ENCODE measurements around the gene ERICH4. TPM values are rescaled to one million over a fixed set of nuclear protein-coding genes. Genes with fewer than 3 reads are reported as not detected.

The ERICH4 gene
- total and polyA plus RNA-seq, 2 of the 13 experiments (the other 11 are each of a cell fraction or from before 2014, with no cell fraction given) = 0.40 to 0.64 TPM

DNA sequence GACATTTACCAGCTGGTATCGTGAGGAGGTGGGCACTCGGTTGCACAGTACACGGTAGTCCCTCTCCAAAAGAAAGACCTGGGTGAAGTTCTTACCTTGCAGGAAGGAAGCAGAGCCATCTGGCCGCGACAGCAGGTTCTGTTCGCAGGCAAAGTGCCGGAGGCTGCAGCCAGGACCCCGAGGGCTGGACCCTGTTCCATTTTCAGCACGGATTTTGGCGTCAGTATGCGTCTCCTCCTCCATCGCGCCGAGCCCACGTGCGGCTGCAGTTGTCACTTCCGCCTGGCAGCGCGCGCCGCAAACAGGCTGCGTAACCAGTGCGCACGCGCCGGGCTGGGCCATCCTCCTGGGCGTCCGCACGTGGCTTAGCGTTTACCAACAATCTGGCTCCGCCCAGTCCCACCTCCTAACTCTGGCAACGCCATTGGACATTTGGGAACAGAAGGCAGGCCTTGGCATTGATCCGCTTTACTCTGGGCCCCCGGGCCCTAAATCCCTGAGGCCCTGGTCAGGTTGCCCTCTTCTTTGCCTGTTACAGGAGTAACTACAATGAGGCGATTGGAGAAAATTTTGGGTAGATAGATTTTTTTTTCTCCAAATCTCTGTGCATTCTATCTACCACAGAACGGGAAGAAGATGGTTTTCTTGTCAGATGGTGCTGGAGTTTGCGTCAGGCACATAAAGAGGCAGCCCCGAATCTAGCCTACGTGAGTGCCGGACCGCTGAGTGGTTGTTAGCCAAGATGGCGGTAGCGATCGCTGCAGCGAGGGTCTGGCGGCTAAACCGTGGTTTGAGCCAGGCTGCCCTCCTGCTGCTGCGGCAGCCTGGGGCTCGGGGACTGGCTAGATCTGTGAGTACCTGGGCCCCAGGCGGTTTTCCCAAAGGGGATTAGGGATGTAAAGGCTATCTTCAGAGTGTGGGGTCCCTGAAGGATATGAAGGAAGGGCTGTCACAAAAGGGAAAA lies 45.6 kb upstream of the ERICH4 start, which contains the start of the genes BCKDHA and EXOSC5 (continued):
- TF ChIP-seq SRSF1 (optimal IDR thresholded peaks at IDR 0.05; ENCODE audit: low read depth, low read length) (no peak), SIN3B (IDR thresholded peaks at IDR 0.05; ENCODE audit: low read length) (peak; percentile 65), MBNL3 (CRISPR knock-in tag; conservative IDR thresholded peaks at IDR 0.05) (no peak), ZBTB42 (CRISPR knock-in tag; IDR thresholded peaks at IDR 0.05) (no peak), HNF4G (IDR thresholded peaks at IDR 0.05; ENCODE audit: borderline replicate concordance, low read depth, low read length) (no peak), HNF4G (CRISPR knock-in tag; IDR thresholded peaks at IDR 0.05; ENCODE audit: borderline replicate concordance, low read depth) (no peak; the same call in 1 of the 2 replicates), RELA (CRISPR knock-in tag; IDR thresholded peaks at IDR 0.05) (no peak), MLLT10 (CRISPR knock-in tag; IDR thresholded peaks at IDR 0.05) (no peak), ZBTB38 (CRISPR knock-in tag; IDR thresholded peaks at IDR 0.05) (peak; percentile 45), ZNF546 (CRISPR knock-in tag; conservative IDR thresholded peaks at IDR 0.05) (0 out of 2 replicates have a peak, but pooled peaks have one; percentile 65), KAT8 (CRISPR knock-in tag; IDR thresholded peaks at IDR 0.05) (peak; percentile 89), PLRG1 (conservative IDR thresholded peaks at IDR 0.05) (no peak), ZNF761 (CRISPR knock-in tag; conservative IDR thresholded peaks at IDR 0.05) (no peak), GATAD2A (CRISPR knock-in tag; IDR thresholded peaks at IDR 0.05) (no peak), NRL (CRISPR knock-in tag; IDR thresholded peaks at IDR 0.05; ENCODE audit: borderline replicate concordance) (peak; percentile 33), ZNF274 (CRISPR knock-in tag; IDR thresholded peaks at IDR 0.05) (0 out of 2 replicates have a peak, but pooled peaks have one; percentile 36), HOMEZ (CRISPR knock-in tag; IDR thresholded peaks at IDR 0.05; ENCODE audit: low read depth) (no peak), SETDB1 (CRISPR knock-in tag; IDR thresholded peaks at IDR 0.05; ENCODE audit: borderline replicate concordance) (no peak), ZNF709 (CRISPR knock-in tag; IDR thresholded peaks at IDR 0.05) (peak; percentile 53), ZNF33A (CRISPR knock-in tag; IDR thresholded peaks at IDR 0.05; ENCODE audit: borderline replicate concordance) (no peak), EHMT2 (IDR thresholded peaks at IDR 0.05; ENCODE audit: borderline replicate concordance, low read depth, low read length) (no peak), RCOR2 (CRISPR knock-in tag; IDR thresholded peaks at IDR 0.05) (no peak; the same call in 1 of the 2 replicates), ZBTB37 (CRISPR knock-in tag; IDR thresholded peaks at IDR 0.05) (no peak), KMT2B (CRISPR knock-in tag; IDR thresholded peaks at IDR 0.05) (0 out of 2 replicates have a peak, but pooled peaks have one; percentile 59), PAX8 (CRISPR knock-in tag; IDR thresholded peaks at IDR 0.05; ENCODE audit: borderline replicate concordance) (no peak), ATRX (CRISPR knock-in tag; IDR thresholded peaks at IDR 0.05; ENCODE audit: borderline replicate concordance) (no peak), HOXA3 (CRISPR knock-in tag; IDR thresholded peaks at IDR 0.05) (peak; percentile 69), GTF3A (CRISPR knock-in tag; conservative IDR thresholded peaks at IDR 0.05) (no peak)
- TF ChIP-seq, protein P1, sequence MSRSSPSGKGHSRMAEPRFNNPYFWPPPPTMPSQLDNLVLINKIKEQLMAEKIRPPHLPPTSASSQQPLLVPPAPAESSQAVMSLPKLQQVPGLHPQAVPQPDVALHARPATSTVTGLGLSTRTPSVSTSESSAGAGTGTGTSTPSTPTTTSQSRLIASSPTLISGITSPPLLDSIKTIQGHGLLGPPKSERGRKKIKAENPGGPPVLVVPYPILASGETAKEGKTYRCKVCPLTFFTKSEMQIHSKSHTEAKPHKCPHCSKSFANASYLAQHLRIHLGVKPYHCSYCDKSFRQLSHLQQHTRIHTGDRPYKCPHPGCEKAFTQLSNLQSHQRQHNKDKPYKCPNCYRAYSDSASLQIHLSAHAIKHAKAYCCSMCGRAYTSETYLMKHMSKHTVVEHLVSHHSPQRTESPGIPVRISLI (CRISPR knock-in tag; IDR thresholded peaks at IDR 0.05; ENCODE audit: borderline replicate concordance) = no peak

Data from HepG2 (cell line).